Jurkat, Clone E6-1 (cell line): ENCODE measurements around the gene EML6.

Experiments used
- DNase-seq: peaks from one replicate; pipeline ENCODE4 v3.0.0-alpha.2; 2011; ENCODE audit warnings: low read depth, low spot score
- H3K4me3 ChIP-seq: 2 replicates; pipeline ENCODE4 v1.5.1; 2011; ENCODE audit warnings: mild to moderate bottlenecking, low read length, control low read depth, moderate library complexity

Gene EML6

DNA sequence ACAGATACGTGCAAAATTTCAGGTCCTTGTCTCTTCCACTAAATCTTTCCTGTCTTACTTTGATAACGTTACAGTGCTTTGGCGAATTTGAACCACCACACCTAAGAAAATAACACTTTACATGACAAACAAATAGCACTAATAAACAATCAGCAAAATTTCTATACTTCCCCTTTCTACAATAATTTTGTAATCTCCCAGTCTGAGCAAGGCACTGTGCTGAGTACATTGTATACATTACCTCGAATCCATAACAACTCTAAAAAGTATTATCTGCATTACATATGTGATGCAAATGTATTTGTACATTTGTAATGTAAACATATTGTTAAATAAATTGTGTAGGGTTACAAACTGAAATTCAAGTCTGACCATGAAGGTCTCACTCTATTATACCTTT, 276.9 kb downstream of the EML6 start:
- DNase-seq = no peak

DNA sequence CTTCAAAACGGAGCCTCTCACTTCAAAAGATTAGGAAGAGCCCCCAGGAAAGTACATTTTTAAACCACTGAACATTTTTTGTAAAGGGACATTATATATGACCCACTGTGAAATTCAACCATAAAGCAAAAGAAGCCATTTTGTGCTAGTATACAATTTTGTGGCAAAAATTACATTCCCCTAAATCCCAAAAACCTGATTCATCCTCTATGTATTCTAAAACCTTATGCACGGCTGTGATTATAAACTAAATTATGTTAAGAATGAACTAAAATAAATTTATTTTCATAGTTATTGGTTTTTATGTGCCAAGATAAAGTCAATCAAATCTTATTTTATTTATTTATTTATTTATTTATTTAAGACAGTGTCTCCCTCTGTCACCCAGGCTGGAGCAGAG, 278.3 kb downstream of the EML6 start:
- H3K4me3 ChIP-seq = no peak overlapping the region

More for the DNA sequence above, 276.9 kb downstream of the EML6 start:
- no peak overlapping the region for H3K4me3 ChIP-seq

DNA sequence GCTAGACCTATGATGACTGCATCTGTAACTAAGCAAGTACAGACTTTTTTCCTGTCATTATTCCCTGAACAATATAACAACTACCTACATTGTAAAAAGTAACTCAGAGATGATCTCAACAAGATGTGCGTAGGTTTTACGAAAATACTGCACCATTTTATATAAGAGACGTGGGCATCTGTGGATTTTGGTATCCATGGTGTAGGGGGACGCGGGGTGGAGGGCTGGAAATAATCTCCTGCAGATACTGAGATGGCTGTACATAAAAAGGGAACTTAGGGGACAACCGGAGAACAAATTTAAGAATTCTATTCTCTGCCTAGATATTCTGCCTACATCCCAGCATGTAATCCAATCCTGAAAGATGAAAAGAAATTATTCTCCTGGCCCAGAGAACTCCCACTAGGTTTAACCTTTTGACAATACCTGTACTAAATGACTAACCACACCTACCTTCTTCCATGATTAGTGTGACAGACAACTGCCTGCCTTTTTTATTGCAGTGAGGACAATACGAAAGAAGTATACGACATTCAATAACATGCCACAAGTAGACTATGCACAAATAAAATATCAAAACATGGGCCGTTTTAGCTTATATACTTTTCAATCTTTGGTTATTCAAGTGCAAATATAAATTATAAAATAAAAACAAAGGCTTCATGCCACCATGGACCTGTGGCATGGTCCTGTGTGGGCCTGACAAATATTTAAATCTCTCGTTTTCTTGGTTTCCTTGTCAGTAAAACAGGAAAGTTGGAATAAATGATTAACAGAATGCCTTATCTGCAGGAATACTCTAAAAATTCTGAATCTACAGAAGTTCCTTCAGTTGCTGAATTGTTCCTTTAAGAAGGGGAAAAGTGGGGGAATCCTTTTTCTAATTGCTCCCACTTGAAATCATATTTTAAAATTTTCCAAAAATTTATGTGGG, 280.5 kb downstream of the EML6 start:
- no peak overlapping the region for H3K4me3 ChIP-seq
- no peak for DNase-seq

More for the DNA sequence above, 278.3 kb downstream of the EML6 start:
- DNase-seq = no peak

DNA sequence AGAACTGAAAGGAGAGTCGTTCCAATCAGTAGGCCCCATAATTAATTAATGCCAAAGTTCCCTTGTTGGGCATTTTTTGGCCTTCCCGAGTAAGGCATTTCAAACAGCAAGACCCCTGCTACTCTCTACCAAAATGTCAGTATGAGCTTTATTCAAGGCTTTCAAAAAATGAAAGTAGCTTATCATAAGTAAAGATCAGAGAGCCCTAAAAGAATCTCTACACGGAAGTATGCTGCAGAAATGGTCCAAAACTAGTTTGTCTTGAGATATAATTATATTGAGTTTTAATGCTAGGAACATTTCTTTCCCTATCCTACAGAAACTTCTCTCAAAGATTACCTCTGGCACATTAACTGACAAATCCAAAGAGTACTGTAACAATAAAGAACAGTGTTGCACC, 282.8 kb downstream of the EML6 start:
- no peak for DNase-seq

DNA sequence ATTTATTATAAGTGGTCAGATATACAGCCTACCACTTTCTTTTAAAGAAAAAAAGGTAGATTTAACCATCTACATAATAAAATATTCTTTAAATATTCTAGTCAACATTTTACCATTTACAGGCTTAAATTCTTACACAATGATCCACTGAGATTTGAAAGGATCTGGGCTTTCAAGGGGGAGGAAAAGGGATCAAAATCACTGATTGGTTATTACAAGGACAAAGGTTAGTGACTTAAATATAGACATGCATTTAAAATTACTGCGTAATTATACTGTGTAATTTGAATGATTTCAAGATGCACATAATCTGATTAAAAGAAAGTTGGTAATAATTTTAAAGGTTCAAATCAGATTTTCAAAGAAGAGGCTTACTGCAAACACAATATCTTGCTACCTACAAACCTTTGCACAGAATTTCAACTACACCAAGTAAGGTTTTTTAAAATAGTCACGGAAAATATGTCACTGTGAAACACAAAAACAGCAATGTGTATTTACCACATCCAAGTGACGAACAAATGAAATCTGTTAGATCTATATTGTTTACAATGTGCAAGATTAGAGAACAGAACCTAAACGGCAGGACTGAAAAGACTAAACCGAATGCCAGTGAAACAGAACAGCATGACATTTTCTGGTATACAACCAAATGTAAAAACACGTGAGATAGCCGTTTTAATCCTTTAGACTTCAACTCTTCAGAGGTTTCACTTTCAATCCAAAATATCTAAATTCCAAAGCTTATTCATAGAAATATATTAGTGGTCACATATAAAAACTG, 286.0 kb downstream of the EML6 start:
- H3K4me3 ChIP-seq = no peak overlapping the region
- DNase-seq = no peak

More for the DNA sequence above, 282.8 kb downstream of the EML6 start:
- no peak overlapping the region for H3K4me3 ChIP-seq

DNA sequence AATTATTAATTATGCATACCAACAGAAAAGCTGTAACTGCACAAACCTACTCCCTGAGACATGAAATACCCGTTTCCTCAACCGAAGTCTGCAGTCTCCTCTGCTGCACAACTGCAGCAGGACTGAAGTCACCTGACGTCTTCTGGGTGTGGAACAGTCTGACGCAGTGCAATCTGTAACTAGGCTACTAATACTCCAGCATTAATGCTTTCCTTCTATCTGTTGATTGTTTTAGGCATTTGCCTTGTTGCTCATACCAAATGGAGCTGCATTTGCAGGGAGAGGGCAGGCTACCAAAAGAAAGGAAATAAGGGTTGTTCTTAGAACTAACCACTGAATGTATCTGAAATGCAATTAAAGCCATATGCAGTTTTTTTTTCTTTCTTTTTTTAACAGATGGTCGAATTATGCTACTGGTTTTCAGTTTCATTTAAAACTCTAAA, 286.7 kb downstream of the EML6 start:
- DNase-seq = no peak
- no peak overlapping the region for H3K4me3 ChIP-seq

DNA sequence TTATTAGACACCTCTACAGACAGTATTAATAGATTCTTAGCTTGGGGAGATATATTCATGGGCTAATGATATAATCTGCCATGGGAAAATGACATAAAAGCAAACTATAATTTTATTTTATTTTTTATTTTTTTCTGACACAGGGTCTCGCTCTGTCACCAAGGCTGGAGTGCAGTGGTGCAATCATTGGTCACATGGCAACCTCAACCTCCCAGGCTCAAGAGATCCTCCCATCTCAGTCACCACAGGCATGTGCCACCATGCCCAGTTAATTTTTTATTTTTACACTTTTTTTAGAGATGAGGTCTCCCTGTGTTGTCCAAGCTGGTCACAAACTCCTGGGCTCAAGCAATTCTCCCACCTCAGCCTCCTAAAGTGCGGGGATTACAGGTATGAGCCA, 287.5 kb downstream of the EML6 start:
- no peak overlapping the region for H3K4me3 ChIP-seq
- no peak for DNase-seq

DNA sequence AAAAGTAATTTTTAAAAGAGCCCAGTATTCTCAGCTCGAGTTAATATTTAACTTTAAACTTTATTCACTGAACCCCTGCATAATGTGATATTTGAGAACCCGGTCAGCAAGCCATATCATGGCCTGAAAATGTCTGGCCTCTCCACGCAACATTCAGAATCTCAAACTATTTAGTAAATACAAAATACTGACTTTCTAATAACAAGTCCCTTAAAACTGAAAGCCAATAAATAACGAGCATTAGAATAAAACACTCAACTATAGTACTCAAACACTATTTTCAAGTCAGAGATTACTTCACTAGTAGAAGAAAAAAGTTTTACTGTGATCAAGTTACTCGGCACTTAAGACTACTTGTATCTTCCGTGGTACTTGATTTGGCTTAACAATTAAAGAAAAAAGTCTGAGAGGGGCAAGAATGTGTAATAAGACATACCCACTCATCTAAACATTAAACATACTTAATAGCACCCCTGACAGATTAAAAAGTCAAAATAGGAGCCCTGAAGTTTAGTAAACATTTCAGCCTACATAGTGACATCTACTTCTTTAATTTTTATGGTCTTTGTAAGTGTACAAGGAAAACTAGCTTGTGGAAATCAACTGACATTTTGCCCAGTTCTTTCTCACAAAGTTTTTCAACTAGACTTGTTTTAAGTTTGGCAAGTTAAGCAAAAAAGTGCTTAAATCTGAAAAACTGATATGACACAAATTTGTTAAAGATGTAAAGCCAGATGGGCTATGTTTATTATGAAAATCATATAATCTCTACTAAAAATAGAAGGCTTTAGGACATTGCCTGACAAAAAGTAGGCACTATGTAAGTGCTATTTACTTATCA, 288.6 kb downstream of the EML6 start:
- DNase-seq = no peak
- no peak overlapping the region for H3K4me3 ChIP-seq

DNA sequence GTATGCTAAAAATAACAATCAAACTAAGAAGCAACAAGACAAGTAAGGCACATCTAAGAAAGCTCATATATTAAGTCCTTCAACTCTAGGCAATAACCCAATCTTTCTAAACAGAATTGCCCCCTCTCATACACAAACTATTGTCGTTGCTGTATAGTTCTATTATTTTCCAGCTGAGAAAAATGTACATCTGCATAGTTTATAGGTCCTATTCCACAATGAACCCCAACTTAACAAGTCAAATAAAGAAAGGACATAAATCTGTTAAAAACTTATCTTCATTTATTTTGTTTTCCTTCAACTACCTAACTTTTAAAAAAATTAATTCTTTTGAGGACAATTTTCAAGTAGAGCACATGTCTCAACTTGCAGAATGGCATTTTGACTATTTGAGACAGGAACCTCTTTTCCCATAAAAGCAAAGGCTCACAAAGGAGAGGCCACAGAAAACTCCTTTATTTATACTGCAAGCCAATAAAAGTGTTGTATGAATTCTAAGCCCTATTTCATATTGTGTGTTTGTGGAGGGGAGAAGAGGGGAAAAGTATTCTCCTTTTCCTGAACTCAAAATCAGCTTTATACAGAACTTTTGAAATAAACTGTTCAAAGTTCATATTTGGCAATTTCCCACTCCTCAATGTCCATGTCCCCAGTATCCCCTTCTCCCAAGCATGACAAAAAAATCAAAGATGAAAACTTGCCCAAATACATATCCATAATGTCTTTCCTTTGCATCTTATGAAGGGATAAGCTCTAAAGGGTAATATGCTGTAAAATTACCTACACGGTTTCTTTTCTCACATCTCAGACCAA, 289.4 kb downstream of the EML6 start:
- H3K4me3 ChIP-seq = no peak overlapping the region
- DNase-seq = no peak

DNA sequence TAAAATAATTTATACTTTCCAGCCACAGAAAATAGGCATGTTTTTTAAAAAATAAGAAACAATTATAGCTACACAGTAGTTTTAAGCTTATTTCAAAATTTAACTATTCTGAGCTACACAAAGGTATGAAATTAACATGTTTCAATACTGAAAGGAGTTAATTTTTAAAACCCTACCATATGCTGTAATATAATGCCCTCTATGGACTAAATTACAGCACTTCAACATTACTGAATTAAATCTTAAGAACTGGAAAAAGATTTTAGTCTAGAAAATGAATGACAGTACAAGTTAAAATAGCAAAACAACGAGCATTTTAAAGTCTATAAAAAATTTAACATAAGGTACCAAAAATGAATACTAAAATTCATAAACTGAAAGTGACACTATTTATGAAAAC, 290.5 kb downstream of the EML6 start:
- no peak for DNase-seq
- H3K4me3 ChIP-seq = no peak overlapping the region

DNA sequence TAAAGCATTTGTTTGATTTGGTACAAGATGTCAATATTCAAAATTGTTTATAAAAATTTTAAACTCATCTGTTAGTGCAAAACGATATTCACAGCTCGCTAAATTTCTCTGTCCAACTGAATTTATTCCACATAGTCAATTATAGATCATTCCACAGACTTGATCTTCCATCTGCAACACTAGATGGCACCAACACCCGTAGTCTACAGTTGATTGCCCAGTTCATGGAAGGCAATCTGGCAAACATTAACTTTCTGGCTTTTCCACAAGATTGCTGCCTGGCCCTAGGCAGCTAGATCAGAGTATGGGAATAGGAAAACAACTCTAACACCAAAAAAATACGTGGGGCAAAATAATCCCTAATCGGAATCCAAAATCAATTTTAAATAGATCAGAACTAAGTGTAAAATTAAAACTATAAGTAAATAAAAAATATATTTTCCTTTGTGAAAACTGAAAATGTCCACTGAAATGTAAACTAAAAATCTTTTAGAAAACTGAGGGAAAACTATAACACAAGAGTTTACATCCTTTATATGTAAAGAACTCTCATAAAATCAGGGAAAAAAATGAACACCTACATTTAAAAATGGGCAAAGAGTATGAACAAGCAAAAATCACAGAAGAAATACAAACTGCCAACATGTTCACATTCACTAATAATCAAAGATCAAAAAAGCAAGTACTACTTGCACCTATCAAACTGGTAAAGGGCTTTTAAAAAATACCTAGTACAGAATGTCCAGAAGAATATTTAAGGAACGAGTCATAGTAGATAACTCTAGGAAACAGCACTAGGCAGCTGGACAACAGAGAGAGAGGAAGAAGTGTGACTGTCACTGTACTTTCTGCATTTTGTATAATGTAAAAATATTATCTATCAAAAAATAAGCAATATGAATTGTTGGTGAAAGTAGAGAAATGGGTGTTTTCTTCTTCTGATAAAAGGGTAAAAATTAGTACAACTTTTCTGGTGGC, 291.8 kb downstream of the EML6 start:
- DNase-seq = peak; percentile 32
- no peak overlapping the region for H3K4me3 ChIP-seq

DNA sequence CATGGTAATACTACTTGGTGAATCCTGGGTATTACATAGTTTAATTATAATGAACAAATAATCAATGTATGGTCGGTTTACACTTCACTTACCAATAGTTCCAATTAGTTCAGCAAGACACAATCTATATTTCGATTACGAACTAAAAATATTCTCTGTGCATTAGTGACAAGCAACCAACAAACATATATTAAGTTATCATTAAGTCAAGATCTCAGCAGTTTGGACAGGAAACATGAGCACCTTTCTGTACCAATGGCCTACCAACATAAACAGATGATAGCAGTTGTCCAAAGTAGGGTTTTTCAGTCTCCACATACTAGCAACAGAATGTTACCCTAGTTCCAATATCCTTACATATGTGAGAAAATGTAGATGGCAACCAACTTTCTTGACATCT, 294.0 kb downstream of the EML6 start:
- no peak for DNase-seq
- H3K4me3 ChIP-seq = no peak overlapping the region

DNA sequence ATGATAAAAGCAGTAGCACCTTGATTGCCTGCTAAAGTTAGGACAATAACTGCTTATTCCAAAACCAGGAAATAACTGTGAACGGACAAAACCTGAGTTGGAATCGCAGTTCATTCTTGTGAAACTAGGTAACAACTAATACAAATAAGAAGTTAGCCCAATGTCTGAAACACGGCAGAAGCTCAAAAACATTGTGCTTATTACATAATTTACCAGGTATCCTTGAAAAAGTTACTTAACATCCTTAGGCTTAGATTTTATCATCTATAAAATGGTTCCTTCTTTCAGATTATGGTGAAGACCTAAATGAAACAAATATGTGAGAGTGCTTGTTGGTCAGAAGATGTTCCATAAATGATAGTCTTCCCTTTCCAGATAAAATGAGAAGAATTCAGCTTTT, 294.4 kb downstream of the EML6 start:
- H3K4me3 ChIP-seq = no peak overlapping the region
- no peak for DNase-seq

DNA sequence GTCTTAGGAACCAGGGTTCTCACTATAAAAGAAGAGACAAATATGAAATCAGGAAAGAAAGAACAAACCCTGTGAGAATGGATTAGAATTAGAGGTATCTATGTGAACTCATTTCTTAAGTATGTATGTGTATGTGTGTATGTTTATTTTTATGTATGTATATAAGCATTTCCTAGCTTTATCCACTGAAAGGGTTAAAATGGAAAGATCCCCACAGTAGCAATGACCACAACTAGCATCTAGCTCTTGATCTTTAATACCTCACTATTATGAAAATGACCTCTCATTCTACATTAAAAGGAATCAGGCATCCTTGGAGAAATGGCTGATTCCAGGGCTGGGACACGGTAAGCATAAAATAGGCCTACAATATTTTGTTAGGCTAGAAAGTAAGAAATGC, 295.2 kb downstream of the EML6 start:
- H3K4me3 ChIP-seq = no peak overlapping the region
- DNase-seq = no peak

DNA sequence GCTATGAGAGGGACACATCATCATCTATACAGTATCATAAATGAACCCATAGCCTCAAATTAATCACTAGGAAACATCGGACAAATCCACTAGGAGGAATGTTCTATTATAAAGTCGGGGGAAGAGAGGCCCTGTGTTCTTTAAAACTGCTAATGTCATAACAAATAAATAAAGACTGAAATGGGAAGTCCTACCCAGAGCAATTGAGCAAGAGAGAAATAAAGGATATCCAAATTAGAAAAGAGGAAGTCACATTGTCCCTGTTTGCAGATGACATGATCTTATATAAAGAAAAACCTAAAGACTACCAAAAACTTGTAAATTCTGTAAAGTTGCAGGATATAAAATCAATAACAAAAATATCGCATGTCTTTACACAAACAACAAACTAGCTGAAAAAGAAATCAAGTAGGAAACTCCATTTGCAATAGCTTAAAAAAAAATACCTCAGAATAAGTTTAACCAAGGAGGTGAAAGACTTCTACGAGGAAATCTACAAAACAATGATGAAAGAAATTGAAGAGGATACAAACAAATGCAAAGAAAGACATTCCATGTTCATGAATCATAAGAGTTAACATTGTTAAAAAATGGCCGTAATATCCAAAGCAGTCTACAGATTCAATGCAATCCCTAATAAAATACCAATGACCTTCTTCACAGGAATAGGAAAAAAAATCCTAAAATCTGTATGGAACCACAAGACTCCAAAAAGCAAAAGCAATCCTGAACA, 296.2 kb downstream of the EML6 start:
- no peak overlapping the region for H3K4me3 ChIP-seq
- no peak for DNase-seq
